ENCODE data around the gene FAM171A1.
"Not testable (repeated sequence)": the region's sequence is repeated elsewhere in the genome, so short reads cannot be mapped to it uniquely, and the experiment has no call there.

Gene FAM171A1

DNA sequence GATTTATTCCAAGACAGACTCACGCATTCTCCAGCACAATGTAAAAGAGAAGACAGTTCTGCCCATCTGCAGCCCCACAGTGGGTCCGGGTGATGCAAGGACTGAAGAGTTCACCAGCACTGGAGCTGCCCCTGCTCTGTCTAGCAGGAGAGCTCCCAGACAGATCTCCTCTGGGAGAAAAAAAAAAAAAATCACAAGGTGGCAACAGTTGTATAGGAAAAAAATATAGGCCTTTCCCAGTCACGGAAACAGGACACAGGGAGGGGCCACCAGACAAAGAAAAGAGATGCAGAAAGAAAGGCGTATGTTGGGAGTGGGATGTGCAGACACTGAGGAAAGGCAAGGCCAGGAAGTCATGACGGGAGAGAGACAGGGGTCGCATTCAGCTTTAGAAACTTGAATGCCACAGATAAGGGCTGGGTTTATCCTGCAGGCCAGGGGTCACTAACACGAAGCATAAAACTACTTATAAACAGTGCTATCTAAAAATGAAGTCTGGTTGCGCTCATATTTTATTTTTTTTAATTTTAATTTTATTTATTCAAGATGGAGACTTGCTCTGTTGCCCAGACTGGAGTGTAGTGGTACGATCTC, 54.1 kb downstream of the FAM171A1 start:
- DNase-seq (ENCODE audit: low read depth): no peak

- no peak for DNase-seq (ENCODE audit: low read depth)
Observed at GRCh38 chr10:15316145-15316544, 54.9 kb downstream of the FAM171A1 start.

DNA sequence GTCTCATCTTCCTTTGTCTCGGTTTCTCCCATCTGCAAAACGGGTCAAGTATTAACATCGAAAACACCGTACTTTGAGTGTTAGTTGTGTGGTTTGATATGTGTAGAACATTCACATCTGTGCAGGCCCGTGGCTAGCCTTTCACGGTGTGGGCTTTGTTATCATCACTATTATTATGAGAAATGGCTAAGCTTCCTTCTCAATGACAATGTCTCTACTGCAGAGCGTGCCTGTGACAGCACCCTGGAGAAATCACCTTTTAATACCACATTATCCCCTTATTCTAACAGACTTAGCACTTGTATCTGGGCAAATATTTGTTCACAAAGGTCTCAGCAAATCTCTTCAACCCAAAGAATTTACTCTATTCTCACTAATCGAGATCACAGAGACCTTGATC, 55.8 kb downstream of the FAM171A1 start:
- no peak for DNase-seq (ENCODE audit: low read depth)

DNA sequence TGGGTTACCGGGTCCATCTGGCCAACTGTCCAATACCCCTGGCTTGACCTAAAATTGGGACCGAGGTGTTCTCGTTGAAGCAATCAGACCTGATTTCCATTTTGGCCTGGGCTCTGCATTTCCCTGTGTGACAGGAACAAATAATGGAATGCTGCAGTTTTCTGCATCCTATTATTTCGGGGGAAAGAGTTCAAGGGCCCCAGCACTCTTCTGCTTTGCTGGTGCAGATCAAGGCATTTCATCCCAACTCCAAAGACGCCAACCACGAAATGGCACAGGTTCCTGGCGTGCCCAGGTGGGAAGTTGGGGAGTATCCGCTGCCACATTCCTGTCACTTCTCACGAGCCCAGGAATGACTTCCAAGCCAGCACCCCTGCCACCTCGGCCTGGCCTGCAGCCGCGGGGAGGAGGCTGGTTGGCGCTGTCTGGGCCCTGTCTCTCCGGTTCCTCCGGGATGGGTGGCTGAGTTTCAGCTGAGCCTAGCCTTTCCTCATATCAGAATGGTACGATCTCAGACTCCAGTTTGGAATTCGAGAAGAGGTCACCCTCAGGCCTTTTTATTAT, 56.5 kb downstream of the FAM171A1 start:
- DNase-seq (ENCODE audit: low read depth): no peak

- DNase-seq (ENCODE audit: low read depth): no peak
Observed at GRCh38 chr10:15313843-15314242, 57.2 kb downstream of the FAM171A1 start.

DNA sequence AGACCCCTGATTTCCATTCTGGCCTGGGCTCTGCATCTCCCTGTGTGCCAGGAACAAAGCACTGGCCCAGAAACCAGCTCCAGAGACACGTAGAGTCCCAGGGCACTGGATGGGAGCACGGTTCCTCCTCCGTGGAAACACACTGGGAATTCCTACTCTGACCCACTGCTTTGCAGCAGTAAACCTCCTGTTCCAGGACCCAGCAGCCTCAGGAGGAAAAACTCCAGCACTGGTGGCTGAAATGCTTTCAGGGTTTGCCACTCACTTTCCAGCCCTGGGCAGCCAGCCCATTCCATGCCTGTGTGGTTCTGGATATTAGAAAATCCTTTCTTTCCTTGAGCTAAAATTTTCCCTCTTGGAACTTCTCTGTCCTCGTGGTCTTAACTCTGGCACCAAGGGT, 58.0 kb downstream of the FAM171A1 start:
- DNase-seq (ENCODE audit: low read depth): no peak

DNA sequence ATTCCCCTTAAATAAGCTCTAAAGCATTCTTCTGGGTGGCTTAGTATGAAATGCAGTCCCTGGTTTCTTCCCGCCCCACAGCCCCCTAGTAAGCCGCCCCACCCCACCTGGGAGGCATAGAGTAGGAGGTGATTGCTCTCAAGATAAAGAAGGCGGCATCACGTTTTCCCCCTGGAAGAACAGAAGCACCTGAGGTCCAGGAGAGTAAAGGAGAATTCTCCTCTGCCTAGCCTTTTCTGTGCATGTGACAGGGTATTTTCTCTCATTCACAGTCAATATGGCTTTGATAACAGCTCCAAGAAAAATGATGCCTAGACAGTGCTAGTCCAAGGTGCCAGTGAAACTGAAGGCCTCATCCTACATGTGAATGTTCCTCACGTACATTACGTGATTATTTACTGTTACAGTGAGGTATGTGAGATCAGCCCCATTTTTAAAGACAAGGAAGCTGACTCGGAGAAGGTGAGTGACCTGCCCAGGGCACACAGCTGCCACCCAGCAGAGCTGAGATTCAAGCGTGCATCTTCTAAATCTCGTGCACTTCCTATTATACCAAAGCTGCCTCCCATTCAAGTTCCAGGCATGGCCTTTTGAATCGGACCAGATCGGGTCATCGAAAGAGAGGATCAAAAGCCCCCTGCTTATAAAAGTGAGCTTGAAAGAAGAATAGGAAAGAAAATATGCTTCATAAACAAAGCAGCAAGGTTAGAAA, 59.4 kb downstream of the FAM171A1 start:
- DNase-seq (ENCODE audit: low read depth): no peak

GRCh38 chr10:15310776-15311568, 60.1 kb downstream of the FAM171A1 start:
- no peak for DNase-seq (ENCODE audit: low read depth)

- DNase-seq (ENCODE audit: low read depth): no peak
Observed at GRCh38 chr10:15309221-15309620, 61.9 kb downstream of the FAM171A1 start.

DNA sequence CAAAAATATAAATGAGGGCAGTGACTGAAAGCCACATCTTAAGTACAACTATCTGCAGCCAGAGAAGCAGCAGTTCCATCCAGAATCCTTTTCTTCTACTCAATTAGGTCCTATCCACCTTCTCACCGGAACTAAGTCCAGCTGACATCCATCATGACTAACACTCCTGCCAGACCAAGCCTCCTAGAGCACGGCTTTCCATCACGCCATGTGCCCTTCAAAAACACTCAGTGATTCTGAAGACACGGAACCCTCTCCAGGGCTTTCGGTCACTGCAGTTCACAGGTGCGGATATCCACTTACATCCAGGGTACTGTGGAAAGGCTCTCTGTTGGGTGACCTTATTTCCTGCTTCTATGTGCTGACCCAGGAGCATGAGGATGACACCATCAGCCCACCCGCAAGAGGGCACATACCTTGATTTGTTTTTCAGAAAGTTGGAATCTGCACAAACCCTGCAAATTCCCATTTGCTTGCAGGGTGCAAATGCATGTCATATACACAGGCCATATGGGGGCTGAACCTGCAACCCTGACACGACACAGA, 64.3 kb downstream of the FAM171A1 start:
- no peak for DNase-seq (ENCODE audit: low read depth)

DNA sequence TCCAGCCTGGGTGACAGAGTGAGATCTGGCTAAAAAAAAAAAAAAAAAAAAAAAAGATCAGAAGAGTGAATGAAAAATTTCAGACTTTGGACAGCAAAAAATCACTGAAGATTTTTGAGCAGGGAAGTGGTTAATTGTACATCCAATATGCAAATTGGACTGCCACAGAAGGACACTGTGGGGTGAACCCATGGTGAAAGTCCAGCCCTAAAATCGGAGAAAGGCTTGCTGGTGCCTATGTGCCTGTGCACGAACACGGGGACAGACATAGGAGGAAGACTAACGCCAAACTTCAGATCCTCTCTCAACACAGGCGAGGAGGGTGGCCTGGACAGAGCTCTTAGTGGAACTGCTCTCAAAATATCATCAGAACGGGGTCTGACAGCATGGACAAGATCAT, 65.5 kb downstream of the FAM171A1 start:
- DNase-seq (ENCODE audit: low read depth): no peak

DNA sequence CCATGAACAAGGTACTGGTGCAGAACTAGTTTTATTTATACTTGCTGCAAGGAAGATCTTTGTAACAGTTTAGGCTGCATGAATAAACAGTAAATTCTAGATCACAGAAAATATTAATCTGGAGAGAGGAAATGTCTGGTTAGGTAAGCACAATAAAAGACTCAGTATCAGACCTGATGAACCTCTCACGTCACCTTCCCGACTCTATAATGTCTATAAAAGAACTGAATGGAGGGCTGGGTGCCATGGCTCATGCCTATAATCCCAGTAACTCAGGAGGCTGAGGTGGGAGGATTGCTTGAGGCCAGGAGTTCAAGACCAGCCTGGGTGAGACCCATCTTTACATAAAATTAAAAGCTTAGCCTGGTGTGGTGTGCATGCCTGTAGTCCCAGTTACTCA, 65.9 kb downstream of the FAM171A1 start:
- DNase-seq (ENCODE audit: low read depth): no peak

DNA sequence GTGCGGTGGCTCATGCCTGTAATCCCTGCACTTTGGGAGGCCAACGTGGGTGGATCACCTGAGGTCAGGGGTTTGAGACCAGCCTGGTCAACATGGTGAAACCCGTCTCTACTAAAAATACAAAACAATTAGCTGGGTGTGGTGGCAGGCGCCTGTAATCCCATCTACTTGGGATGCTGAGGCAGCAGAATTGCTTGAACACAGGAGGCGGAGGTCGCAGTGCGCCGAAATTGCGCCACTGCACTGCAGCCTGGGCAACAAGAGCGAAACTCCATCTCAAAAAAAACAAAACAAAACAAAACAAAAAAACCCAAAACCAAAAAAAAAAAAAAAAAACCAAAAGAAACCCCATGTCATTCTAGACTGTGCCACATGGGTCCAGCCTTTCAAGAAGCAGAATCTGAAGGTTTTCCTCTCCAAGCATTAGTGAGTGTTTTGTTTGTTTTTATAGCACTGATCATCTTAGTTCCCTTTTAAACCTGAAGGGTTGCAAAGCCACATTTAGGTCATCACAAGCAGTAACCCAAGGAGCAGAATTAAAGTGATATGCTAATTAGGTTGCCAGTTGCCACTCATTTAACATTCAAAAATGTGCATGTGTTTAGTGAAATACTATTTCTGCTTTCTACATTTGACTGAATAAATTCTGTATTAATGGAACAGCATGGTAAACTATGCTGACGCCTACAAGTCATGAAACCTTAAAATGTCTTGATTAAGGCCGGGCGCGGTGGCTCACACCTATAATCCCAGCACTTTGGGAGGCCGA, 68.7 kb downstream of the FAM171A1 start:
- not testable (repeated sequence) for DNase-seq (ENCODE audit: low read depth)

- no peak for DNase-seq (ENCODE audit: low read depth)
Observed at GRCh38 chr10:15300697-15301096, 70.4 kb downstream of the FAM171A1 start.

DNA sequence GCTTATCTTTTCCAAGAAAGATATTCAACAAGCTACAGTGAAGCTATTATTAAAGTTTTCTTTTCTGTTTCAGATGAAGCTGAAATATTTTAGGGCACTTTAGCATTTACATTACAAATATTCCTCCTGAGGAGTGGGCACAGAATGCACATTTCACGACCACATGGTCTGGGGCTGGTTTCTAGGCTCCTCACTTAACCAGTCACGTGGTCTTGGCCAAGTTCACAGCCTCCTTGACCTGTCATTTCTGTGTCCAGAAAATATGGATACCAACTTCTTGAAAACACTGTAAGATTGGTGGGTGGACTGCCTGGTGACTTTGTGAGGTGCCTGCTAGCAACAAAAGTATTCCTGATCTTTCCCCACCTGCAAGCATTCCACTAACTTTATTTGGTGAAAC, 70.9 kb downstream of the FAM171A1 start:
- no peak for DNase-seq (ENCODE audit: low read depth)

GRCh38 chr10:15296701-15297100, 74.4 kb downstream of the FAM171A1 start:
- no peak for DNase-seq (ENCODE audit: low read depth)

DNA sequence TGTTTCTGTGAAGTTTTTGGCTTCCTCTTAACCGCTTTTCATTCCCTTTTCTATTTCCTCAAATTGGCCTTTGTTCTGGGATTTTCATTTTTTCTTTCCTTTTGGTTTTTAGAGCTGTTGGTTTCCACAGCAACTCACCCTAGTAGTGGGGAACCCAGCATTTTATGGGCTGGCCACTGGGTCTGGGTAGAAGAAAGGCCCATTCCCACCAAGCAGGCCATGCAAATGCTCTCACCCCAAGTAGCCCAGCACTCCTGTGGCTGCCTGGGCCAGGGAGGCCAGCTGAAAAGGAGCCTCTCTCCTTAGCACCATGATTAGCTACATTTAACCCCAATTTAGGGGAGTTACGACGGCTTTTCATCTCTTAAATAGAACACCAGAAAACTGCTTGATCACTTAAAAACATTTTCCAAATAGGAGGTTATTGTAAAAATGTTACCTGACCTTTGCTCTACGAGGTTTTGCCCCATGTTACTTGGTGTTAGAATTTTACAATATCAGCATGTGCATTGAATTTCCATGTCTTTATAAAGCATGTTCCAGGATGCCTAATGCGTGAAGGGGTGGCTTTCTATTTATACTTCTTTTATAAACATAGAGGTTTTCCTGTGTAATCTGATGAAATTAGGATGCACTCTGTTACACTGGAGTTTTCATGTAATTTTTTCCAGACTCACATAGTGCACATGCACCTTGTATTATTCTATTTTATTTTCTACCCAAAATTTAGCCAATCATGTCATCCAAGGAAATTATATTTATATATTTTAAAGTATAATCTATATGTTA, 75.4 kb downstream of the FAM171A1 start:
- DNase-seq (ENCODE audit: low read depth): no peak

DNA sequence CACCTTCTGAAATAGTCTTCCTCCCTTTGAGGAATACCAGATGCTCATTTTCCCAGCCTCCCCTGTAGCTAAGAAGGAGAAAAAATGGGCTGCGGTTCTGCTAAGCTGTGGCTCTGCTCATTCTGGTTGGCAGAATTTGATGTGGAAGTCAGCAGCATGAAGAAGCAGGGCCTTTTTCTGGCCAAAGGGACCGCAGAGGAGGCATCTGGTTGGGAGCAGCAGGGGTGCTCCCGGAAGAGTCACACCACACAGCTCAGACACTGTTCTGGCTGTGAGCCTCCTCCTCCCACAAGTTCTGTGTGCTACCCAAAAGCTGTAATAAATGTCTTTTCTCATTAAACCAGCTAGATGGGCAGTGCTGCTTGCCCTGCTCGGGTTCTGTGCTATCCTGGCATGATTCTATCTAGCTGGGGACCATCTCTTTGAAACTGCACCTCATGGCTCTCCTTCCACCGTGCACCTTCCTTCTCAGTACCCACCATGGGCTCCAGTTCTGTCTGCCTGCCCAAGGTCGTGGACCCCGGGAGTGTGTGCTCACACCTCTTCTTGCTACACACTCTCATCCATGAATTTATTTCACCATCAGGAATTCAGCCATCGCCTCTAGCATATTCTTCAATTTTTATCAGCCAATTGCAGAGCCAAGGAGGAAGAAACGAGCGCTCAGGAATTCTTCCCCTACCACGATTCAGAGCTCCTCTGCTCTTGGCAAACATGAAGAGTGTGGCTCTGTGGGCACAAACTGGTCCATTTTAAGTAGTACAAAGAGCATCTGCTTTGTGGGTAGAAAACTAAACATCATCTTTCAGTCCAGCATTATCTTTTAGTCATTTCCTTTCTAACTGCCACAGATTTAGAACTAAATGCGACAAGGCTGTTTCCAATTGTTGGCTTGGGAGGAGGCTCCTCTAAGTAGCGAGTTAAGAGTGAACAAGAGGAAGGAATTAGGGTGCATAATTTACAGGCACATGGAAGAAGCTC, 76.9 kb downstream of the FAM171A1 start:
- DNase-seq (ENCODE audit: low read depth): peak; percentile 27

DNA sequence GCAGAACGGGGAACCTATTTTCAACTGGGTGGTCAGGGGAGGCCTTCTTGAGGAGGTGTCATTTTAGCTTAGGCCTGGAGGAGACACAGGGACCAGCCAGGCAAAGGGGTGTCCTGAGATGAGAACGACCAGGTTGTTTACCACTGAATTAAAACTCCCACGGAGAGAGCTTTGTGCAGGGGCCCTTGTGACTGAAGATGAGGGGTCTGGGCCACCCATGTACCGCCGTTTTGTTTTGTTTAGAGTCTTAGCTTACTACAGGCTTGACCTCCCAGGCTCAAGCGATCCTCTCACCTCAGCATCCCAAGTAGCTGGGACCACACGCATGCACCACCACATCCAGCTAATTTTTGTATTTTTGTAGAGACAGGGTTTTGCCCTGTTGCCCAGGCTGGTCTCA, 80.4 kb downstream of the FAM171A1 start:
- DNase-seq (ENCODE audit: low read depth): no peak

DNA sequence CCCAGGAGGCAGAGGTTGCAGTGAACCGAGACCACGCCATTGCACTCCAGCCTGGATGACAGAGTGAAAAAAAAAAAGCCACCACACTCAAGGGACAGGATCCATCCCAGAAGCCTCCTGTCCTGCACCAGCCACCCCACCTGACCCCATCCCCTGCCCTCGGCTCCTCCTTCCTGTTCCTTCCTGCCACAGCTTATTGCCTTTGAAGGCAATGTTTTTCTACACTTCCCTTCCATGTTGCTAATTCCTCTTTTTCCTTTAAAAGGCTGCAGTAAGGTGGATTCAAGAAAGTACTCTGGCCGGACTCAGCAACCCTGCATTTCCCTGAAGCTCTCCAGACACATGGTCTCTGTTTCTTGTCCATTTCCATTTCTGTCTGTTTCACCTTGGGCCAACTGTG, 80.9 kb downstream of the FAM171A1 start:
- no peak for DNase-seq (ENCODE audit: low read depth)
